Activated naive CD4-positive, alpha-beta T cell treated with anti-CD3 and anti-CD28 coated beads, Interleukin-2, amount 50 U/mL, for 16 hours (primary cell): ENCODE measurements around the gene SMG1.

ENCODE experiments used
- DNase-seq: peaks from one replicate; pipeline ENCODE4 v3.0.0-alpha.2; 2020

Gene SMG1

GRCh38 chr16:18842565-18842964, 83.6 kb downstream of the SMG1 start:
- DNase-seq: no peak

- no peak for DNase-seq
Observed at GRCh38 chr16:18841833-18842525, 84.2 kb downstream of the SMG1 start.

- no peak for DNase-seq
Observed at GRCh38 chr16:18839555-18839954, 86.7 kb downstream of the SMG1 start.

GRCh38 chr16:18836702-18837101, 89.5 kb downstream of the SMG1 start:
- DNase-seq: no peak

GRCh38 chr16:18834864-18835263, 91.3 kb downstream of the SMG1 start:
- no peak for DNase-seq

- no peak for DNase-seq
Observed at GRCh38 chr16:18833707-18834505, 92.3 kb downstream of the SMG1 start.

- no peak for DNase-seq
Observed at GRCh38 chr16:18832613-18833012, 93.6 kb downstream of the SMG1 start.

- DNase-seq: no peak
Observed at GRCh38 chr16:18832006-18832405, 94.2 kb downstream of the SMG1 start.

- DNase-seq: no peak
Observed at GRCh38 chr16:18829251-18829650, 97.0 kb downstream of the SMG1 start.

GRCh38 chr16:18827890-18828289, 98.3 kb downstream of the SMG1 start:
- no peak for DNase-seq

GRCh38 chr16:18816286-18816685, 109.9 kb downstream of the SMG1 start:
- DNase-seq: no peak

GRCh38 chr16:18811925-18812324, 114.3 kb downstream of the SMG1 start:
- DNase-seq: no peak

GRCh38 chr16:18809165-18809564, 117.0 kb downstream of the SMG1 start:
- DNase-seq: no peak

- DNase-seq: no peak
Observed at GRCh38 chr16:18805257-18805773, 120.9 kb downstream of the SMG1 start.

- DNase-seq: no peak
Observed at GRCh38 chr16:18804540-18804939, 121.7 kb downstream of the SMG1 start.

- DNase-seq: no peak
Observed at GRCh38 chr16:18803569-18804462, 122.4 kb downstream of the SMG1 start.

GRCh38 chr16:18802767-18803343, 123.4 kb downstream of the SMG1 start:
- no peak for DNase-seq

GRCh38 chr16:18801145-18801972, 124.8 kb downstream of the SMG1 start, which contains the start of gene ARL6IP1:
Gene ARL6IP1, minus strand, starts transcription at chr16:18801549. Its CDS starts 83 bp downstream, at chr16:18801466.
- DNase-seq: peak; percentile 99

- DNase-seq: no peak
Observed at GRCh38 chr16:18800775-18801144, 125.4 kb downstream of the SMG1 start.

GRCh38 chr16:18800293-18800692, 125.9 kb downstream of the SMG1 start:
- DNase-seq: no peak

- DNase-seq: no peak
Observed at GRCh38 chr16:18799500-18799899, 126.7 kb downstream of the SMG1 start.

- no peak for DNase-seq
Observed at GRCh38 chr16:18797746-18798145, 128.5 kb downstream of the SMG1 start.
